Amygdala (tissue), 56 donors: ENCODE results near the gene NEDD8.

Experiments
- DNase-seq, 56 donors: peaks; one replicate each; lab custom pipeline; 2025; lab: John Stamatoyannopoulos, UW

Gene NEDD8

DNA sequence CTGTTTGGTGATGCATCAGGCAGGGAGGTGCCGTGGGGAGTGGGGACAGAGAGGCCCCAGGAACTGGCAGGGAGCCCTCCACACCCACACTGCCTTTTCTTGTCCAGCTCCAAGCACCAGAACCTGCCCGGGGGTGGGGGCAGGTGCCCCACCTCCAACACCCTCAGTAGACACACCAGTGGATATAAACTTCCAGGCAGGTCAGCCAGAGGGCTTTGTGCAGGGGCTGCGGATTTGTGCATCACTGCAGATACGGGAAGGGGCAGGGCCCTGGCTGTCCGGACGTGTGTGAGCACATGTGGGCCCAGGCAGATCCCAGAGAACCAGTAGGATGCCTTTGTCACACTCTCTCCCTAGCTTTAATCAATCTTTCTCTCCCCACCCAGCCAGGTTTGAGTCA is 32.1 kb upstream of the NEDD8 start:
- DNase-seq = no peak

DNA sequence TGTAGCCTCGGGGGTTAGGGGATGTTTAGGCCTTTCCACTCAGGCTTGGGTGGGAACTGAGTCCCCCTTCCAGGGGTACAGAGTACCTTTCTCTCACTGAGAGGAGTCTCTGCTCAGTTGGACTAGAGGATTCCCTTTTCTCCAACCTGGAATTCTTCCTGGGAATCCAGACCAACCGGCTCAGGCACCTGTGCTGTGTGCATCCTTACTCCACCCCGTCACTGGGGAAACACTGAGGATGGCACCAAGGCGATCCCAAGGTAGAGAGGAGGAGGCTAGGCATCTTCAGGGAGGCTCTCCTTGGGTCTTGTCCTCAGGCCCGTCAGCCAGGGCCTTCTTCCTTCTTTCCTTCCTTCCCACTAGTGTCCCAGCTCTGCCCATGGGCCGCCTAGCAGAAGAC is 31.7 kb upstream of the NEDD8 start:
- DNase-seq = no peak

DNA sequence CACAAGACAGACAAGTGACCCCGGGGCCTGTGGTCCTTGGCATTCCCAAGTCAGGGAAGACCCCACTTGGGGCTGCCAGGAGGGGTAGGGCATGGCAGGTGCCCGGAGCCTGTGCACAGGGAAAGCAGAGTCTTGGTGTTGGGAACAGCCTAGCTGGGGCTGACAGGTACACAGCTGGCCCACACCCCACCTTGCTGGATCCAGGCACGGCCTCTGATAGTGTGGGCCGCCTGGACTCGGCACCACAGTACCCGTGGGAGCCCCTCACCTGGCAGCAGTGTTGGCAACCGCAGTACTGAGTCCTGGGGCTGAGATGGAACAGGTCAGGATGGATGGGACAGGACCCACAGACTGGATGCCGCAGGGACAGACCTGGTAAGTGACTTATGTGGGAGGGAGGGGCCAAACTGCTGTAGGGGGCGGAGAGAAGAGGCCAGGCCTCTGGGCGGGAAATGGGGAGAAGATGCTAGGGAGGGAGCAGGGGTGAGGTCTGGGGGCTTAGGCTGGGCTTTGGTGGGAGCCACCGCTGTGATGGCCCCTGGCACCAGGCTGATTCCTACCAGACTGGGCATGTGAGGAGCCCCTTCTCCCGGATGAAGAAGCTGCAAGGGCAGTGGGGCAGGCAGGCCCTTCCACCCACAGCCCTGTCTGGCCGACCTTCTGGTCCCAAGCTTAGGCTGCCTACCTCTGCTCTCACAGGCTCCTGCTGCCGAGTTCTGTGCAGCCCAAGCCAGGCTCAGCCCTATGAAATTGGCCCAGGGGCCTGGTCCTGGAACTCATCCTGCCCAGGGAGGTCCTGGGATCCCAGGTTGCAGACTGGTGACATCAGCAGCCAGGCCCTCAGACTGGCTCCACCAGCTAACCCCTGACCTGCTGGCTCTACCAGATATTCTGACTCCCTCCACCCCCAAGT is 30.9 kb upstream of the NEDD8 start, which contains the start of gene TGM1:
Gene TGM1 (minus strand): TSS at position 357 of the 913 bp plus-strand sequence. CDS start 825 bp downstream, outside the sequence.
- DNase-seq = no peak

DNA sequence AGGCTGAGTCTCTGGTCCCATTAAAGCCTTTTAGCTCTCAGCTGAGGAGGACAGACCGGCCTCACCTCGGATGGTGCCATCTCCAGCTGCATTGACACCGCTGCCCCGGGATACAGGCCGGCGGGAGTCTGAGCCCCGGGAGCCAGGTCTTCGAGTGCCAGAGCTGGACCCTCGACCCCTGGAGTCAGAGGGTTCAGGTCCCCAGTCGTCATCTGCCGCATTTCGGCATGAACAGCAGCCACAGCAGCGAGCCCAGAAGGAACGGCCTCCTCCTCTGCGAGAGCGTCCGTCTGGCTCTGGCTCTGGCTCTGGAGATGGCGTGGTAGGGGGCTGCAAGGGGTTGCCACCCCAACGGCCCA is 29.8 kb upstream of the NEDD8 start:
- DNase-seq = no peak

DNA sequence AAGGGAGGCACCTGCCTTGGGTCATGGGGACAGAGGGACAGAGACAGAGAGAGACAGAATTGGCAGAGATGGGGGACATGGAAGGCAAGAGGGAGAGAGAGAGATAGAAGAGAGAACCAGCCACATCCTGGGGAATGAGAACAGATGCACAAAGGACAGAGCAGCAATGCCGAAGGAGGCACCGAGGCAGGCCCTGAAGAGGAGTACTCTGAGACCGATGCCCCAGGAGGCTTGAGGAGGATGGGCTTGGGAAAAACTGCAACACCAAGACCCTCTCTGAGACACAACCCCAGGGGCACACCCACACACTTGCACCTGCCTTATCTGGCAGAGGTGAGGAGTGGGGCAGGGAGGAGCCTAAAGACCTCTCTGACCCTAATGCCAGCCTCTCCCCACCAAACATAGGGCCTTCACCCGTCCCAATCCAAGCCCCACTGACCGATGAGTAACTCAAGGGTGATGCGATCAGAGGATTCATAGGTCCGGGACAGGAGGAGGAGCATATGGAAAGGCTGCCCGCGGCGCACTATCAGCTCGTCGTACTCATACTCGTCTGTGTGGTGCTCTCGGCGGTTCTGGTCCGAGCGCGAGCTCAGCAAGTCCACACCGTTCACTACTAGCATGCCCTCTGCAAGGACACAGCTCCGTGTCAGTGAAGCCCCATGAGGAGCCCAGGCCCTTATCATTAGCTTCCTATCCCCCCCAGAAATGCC is 29.2 kb upstream of the NEDD8 start:
- DNase-seq = no peak

DNA sequence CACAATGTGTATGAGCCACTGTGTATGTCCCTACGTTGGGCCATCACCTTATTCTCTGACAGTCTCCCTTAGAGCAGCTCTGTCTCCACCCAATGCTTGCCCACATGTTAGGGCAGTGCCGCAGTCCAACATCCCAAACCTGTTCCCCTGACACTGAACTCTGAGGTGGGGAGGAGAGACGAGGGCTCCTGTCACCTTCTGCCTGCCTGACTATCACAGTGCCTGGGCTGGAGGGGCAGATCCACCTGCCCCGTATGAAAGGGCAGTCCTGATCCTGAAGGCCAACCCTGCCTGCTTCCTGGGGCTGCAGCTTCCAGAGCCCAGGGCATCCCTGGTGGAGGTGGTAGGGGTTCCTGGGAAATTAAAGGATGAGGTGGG is 28.6 kb upstream of the NEDD8 start:
- no peak for DNase-seq

DNA sequence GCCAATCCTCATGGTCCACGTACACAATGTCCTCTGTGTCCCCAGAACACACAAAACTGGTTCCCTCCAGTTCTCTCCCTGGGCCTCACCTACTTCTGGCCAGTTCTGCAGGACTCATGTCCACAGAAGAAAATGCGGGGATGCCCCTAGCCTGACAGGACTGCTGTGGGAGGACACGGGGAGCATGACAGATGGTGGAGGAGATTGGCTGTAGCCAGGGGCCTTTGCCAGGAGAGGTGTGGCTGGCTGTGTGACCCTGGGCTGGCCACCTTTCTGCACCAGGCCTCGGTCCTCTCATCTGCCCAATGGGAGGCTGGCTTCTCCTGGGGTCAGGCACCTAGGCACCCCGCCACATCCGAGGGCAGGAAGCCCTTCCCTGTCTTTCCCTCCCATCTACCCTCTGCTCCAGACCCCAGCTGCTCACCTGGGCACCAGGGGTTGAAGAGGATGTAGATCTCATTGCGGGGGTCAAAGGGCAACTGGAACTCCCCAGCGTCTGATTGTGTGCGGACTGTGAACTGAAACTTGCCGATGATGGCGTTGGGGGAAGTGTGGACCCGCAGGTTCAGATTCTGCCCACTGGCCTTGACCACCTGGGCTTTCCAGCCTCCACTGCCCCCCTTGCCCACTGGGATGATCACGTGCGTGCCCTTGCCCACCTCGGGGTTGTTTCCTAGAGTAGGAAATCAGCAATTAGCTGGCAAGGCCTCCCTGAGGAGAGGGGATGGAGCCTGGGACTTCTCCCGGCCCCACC is 28.0 kb upstream of the NEDD8 start:
- no peak for DNase-seq

DNA sequence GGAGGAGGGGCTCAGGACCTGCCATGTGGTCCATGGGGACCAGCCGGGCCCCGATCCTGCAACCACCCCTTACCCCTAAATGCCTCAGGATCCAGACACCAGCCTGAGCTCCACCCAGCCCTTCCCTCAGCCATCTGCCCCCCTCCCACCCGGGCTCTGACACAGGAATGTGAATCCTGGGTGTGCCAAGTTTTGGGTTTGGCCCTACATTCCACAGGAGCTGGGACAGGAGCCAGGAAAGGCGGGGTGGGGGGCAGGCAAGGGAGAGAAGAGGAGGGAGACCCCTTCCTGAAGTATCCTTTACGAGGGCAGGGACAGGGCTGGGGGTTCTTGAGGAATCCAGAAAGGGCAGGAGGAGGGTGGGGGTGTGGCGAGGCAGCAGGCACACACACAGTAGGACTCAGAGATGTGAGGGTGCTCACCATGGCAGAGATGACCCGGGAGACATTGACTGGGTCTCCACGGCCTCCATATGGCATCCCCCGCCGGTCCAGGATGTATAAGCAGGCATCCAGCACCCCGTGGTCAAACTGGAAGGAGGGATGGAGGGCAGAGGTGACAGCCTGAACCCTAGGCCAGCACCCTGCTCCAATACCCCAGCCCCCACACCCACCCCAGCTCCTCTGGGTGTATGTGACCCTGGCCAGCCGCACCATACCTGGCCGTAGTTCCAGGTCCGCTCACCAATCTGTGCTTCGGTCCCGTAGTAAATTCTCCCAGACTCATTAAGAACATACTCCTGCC is 27.3 kb upstream of the NEDD8 start:
- no peak for DNase-seq

DNA sequence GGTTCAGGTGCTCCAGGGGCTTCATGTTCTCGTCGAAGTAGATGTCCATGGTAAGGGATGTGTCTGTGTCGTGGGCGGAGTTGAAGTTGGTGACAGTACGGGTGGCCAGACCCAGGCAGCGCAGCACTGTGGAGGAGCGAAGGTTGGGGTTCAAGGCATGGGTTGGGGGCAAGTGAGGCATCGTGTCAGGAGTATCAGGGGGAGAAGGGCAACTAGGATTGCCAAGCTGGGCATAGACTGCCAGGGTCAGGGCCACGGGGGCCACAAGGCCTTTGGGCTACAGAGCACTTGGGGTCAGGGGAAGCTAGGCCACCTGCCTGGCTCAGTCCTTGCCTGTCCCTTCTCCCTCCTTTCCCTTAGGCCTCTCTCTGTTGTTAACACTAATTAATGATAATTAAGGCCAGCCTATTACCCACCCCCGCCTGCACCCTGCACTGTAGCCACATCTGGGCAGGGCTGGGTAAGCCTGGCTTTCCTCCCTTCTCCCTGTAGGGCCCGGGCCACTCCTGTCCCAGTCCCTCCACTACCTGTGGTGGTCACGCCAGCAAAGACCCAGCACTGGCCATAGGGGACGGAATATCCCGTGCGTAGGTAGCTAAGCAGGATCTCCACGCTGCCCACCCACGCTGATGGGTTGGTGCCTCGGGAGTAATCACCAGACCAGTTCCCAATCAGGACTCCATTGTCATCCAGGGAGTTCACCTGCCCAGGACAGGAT is 26.5 kb upstream of the NEDD8 start:
- no peak for DNase-seq

DNA sequence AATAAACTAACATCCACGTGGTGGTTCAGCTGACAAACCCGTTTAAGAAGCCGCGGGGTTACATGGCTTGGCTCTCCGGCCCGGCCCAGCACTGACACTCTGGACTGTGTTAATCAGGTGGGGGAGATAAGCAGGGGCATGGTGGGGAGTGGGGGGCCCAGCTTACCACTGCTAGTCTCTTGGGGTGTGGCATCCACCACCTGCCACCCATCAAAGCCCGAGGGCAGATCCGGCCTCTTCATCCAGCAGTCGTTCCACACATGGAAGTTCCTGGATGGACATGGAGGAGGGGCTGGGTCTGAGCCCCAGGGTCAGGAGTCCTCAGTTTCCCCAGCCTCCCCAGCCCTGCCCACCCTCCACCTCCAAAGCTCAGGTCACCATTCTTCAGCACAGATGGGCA is 26.0 kb upstream of the NEDD8 start:
- DNase-seq = no peak

DNA sequence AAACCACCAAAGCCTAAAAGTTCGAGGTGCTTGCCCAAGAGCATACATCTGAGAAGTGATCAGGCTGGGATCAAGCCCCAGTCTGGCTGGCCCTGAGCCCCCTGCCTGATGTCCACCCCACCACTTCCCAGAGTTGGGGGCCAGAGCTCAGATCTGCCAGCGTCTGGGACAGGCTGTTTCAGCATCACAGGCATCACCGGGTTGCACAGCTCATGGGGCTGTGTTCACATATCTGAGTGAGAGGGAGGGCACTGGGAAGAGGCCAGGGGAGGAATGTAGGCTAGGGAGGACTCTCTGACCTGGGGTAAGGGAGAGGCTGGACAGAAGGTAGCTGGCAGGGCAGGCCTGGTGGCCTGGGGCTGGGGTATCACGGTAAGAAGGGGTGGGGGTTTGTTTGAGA is 24.8 kb upstream of the NEDD8 start:
- DNase-seq = no peak

DNA sequence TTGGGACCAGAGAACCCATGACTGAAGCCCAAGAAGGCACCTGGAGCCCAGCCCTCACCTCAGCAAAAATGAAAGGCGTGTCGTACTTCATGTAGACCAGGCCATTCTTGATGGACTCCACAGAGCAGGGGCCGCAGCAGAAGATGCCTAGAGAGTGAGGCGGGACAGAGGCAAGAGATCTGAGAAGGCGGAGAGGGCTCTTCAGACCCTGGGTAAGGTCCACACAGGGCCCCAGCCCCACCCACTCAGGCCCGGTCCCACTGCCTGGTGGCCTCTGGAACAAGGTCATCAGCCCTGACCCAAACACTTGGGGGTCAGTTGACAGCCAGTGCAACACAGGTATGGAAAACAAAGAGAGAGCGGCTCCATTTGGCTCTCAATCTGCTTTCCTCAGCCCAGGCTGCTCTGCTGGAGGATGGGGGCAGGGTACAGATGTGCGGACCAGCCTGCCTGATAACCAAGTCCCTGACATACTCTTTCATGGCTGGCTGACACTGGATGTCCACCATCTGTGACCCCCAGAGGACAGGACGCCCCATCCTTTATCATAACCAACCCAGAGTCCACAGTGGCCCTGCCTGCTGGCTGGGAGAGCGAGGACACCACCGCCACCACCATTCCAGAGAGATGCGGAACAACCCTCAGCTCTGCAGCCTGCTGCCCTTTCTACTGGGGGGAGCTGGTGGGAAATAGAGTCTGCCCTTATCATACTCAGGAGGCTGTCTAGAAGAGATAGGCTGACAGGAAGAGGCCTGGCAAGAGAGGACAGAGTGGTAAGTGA is 24.0 kb upstream of the NEDD8 start:
- no peak for DNase-seq

DNA sequence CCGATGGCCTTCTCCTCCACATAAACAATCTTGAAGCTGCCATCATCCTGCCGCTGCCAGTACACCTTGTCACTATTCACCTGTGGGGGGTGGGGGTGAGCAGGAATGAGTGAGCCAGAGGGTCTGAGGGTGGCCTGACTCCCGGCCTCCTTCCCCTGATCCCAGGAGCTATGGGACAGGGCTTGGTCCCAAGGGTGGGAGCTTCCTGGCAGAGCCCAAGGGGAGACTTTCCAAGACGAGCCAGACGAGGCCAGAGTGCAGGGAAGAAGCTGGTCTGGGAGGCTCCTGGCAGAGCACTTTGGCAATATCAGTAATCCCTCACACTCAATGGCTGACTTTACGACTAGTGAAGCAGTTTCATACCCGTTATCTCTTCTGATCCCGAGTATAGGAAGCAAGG is 23.3 kb upstream of the NEDD8 start:
- DNase-seq = no peak

DNA sequence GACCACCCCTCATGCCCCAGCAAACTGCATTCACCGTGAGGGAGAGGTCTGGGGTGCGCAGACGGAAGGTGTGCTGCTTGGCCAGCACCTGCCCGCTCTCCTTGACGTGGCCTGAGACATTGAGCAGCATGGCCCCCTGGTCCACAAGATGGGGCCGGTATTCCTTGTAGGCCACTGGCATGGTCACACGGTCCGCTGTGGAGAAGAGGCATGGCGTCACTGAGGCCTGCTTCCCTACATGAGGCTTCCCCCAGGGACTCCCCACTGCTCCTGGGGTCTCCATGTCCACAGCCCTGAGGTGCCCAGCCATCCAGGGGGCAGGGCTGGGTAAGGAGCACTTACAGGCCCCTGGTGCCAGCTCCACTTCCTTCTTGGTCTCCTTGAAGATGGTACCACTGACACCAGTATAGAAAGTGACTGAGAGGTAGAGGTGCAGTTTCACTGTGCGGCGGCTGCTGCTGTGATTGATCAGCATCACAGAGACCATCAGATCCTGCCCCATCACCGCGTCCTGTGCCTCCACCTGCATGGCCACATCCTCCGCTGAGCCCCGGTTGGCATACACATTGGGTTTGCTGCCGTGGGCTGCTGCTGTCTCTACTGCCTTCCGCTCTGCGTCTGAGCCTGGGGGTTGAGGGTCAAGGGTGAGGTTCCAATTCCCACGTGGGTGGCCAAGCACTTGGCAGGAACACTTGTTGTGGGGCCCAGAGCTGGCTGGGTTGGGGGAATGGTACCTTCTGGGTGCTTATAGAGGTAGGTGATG is 22.6 kb upstream of the NEDD8 start:
- no peak for DNase-seq

DNA sequence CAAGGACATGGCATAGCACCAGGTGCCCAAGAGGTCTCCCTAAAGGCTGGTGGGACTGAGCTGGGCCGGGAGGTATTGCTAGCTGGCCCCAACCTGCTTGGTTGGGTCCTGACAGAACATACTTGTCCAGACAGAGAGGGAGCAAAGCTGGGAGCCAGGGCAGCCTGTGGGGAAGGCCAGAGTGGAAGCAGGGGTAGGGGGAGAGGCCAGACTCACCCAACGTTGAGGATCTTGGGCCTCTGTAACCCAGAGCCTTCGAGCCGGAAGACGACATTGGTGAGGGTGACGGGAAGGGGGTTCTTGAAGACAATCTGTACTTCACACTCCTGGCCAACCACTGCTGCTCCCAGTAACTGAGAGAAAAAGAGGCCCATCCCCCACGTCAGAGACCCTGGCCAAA is 21.8 kb upstream of the NEDD8 start:
- DNase-seq = no peak

DNA sequence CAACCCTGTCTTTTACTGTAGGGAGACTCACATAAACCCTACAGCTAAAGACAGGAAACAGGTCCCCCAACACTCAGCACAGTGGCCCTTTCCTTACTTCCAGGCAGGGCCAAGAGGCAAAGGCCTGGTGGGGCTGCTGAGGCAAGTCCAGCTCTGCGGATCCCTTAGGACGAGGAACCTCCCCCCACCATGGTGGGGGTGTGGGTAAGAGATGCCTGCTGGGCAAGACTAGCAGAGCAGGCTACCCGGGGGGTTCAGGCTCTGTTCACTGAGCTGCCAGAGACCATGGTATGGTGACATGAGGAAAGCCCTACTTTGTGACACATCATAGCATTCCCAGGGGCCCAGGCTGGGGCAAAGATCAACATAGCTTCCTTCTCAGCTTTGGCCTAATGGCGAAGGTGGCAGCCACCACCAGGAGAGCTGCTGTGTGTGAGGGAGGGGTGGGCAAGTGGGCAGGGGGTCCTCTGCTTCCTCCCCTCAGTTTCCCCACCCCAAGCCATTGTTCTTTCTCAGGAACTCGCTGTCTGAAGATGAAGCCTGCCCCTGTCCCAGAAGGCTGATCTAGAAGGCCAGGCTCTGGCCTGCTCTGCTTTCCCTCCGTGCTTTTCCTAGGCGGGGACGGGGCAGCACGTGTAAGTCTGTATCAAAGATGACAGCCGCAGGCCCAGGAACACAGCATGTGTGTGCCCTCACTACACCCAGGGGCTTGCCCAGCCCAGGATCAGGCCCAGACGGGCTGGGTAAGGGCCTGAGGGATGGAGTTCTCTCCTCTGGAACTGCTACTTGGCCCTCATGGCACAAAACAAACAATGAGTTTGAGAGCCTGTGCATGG is 20.3 kb upstream of the NEDD8 start:
- DNase-seq = no peak

DNA sequence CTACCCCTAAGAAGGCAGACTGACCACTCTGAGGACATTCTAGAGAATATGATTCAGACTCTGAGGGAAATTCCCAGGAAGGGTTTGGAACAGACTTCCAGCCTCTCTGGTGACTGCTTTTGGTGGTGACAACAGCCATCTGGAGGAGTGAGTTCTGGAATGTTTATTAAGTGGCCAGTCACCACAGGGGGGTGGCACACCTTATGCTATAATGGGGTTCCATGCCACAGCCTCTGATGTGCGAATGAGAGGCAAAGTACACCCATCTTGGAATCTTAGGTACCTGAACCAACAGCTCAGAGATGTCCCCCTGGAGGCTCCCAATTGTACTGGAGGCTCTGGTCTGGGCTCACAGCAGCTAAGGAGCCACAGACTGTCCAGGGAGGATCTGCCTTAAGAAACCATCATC is 19.7 kb upstream of the NEDD8 start:
- no peak for DNase-seq
